ENCODE data around the gene OCLN.
"Not testable (repeated sequence)": the region's sequence is repeated elsewhere in the genome, so short reads cannot be mapped to it uniquely, and the experiment has no call there.

Gene OCLN

DNA sequence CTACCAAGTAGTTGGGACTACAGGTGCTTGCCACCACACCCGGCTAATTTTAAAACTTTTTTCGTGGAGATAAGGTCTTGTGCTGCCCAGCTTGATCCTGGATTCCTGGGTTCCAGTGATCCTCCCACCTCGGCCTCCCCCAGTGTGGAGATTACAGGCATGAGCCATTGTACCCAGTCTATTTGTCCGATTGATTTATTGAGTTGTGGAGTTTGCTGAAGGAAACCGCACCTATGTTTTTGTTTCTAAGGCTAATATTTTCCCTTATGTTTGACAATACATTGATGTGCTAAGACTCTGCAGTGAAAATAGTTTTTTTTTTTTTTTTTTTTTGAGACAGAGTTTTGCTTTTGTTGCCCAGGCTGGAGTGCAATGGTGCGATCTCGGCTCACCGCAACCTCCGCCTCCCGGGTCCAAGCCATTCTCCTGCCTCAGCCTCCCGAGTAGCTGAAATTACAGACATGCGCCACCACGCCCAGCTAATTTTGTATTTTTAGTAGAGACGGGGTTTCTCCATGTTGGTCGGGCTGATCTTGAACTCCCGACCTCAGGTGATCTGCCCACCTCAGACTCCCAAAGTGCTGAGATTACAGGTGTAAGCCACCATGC, 20.0 kb upstream of the OCLN start:
- not testable (repeated sequence) for H3K36me3 Mint-ChIP-seq; H3K9me3 Mint-ChIP-seq; H3K4me3 Mint-ChIP-seq; ATAC-seq; H3K4me1 Mint-ChIP-seq; H3K27ac Mint-ChIP-seq; DNase-seq (ENCODE audit: low spot score in 2 of 2)

DNA sequence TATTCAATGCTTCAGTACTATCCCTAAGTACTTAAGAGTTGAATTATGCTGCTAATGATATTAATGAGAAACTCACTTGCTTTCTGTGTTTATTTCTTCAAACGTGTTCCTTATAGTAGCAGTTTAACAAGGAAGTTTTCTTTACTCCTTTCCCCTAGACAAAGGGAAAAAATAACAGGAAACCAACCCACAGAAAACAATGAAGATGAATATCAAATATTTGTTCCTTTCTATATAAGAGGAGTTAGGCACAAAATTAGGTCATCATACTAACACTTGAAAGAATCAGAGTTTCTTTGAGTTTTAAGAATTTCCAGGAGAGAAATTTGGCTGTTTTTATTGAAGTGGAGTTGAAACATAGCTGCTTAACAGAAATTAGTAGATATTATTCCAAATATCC, 15.4 kb upstream of the OCLN start:
- Mint-ChIP-seq H3K4me1 (no peaks in the 10 kb centered on the region), H3K4me3 (no peak overlapping the region), H3K9me3 (no peaks in the 10 kb centered on the region), H3K27ac (no peak overlapping the region), H3K36me3 (no peaks in the 10 kb centered on the region)
- DNase-seq (ENCODE audit: low spot score in 2 of 2) = no peak
- ATAC-seq = no peak

DNA sequence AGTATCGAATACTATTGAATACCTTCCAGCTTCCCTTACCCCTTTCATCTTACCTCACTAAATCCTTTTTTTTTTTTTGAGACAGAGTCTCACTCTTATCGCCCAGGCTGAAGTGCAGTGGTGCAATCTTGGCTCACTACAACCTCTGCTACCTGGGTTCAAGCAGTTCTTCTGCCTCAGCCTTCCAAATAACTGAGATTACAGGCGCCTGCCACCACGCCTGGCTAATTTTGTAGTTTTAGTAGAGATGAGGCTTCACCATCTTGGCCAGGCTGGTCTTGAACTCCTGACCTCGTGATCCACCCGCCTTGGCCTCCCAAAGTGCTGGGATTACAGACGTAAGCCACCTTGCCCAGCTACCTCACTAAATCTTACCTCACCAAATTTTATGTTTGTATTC, 14.3 kb upstream of the OCLN start:
- H3K27ac Mint-ChIP-seq; DNase-seq (ENCODE audit: low spot score in 2 of 2); H3K4me3 Mint-ChIP-seq; H3K36me3 Mint-ChIP-seq; H3K4me1 Mint-ChIP-seq; ATAC-seq; H3K9me3 Mint-ChIP-seq: not testable (repeated sequence)

DNA sequence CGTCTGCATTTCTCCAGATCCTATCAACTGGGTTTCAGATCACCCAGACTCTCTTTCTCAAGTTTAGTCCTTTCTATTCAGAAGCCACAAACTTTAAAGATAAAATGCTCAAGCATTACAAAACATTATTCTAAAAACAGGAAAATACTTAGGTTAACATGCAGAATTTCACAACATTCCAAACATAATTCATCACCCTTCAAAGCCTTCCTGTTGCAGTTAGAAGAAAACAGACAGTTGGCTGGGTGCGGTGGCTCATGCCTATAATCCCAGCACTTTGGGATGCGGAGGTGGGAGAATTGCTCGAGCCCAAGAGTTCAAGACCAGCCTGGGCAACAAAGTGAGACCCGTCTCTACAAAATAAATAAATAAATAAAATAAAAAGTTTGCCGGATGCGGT, 7.7 kb upstream of the OCLN start:
- ATAC-seq (no peak), DNase-seq (ENCODE audit: low spot score in 2 of 2) (no peak)
- no peak overlapping the region for H3K27ac Mint-ChIP-seq

GRCh38 chr5:69485471-69485870, 7.1 kb upstream of the OCLN start:
- no peak for DNase-seq (ENCODE audit: low spot score in 2 of 2)
- H3K36me3 Mint-ChIP-seq = no peaks in the 10 kb centered on the region
- no peak overlapping the region for H3K4me3 Mint-ChIP-seq
- no peaks in the 10 kb centered on the region for H3K9me3 Mint-ChIP-seq
- no peaks in the 10 kb centered on the region for H3K4me1 Mint-ChIP-seq
- no peak overlapping the region for H3K27ac Mint-ChIP-seq
- ATAC-seq = no peak

More for the DNA sequence above, 7.7 kb upstream of the OCLN start:
- Mint-ChIP-seq H3K36me3 (no peaks in the 10 kb centered on the region), H3K4me3 (no peak overlapping the region), H3K9me3 (no peaks in the 10 kb centered on the region), H3K4me1 (no peaks in the 10 kb centered on the region)

DNA sequence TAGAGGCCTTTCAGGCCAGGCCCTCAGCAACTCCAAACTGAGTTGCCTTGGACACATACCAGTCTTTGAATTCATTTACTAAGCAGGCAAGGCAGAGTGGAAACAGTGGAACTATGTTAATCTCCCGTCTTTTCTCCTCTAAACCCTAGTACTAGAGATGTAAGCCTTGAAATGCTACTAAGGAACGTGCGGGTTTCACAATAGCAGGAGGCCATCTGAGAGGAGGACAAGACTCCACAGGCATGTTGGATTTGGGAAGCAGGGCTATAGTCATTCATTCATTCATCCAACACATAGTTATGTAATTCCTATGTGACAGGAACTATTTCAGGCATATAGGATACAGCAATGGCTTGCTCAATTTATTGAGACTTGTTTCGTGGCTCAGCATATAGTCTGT, 3.3 kb upstream of the OCLN start:
- DNase-seq (ENCODE audit: low spot score in 2 of 2) (no peak), ATAC-seq (no peak)
- H3K4me1 Mint-ChIP-seq = peaks cover 13% of the 10 kb centered on the region
- H3K4me3 Mint-ChIP-seq = no peak overlapping the region
- H3K36me3 Mint-ChIP-seq = no peaks in the 10 kb centered on the region
- H3K27ac Mint-ChIP-seq = no peak overlapping the region
- no peaks in the 10 kb centered on the region for H3K9me3 Mint-ChIP-seq

DNA sequence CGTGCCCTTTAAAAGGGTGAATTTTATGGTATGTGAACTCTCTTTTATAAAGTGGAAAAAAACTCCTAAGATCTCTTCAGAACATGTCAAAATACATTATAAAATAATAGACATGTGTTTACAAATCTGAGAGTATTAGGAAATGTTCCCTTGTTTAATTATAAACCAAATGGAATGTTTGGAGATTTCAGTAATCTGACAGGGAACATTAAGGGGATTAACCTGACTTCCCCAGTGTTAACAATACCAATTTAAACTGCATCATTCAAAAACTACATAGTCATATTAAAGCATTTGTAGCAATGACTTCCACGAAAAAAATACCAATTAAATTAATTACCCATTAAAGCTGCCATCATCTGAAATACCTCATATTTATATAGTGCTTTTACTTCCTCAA, 1.6 kb upstream of the OCLN start:
- no peaks in the 10 kb centered on the region for H3K36me3 Mint-ChIP-seq
- no peak overlapping the region for H3K4me3 Mint-ChIP-seq
- ATAC-seq = no peak
- H3K27ac Mint-ChIP-seq = no peak overlapping the region
- DNase-seq (ENCODE audit: low spot score in 2 of 2) = no peak
- no peaks in the 10 kb centered on the region for H3K9me3 Mint-ChIP-seq
- H3K4me1 Mint-ChIP-seq = peaks cover 13% of the 10 kb centered on the region

DNA sequence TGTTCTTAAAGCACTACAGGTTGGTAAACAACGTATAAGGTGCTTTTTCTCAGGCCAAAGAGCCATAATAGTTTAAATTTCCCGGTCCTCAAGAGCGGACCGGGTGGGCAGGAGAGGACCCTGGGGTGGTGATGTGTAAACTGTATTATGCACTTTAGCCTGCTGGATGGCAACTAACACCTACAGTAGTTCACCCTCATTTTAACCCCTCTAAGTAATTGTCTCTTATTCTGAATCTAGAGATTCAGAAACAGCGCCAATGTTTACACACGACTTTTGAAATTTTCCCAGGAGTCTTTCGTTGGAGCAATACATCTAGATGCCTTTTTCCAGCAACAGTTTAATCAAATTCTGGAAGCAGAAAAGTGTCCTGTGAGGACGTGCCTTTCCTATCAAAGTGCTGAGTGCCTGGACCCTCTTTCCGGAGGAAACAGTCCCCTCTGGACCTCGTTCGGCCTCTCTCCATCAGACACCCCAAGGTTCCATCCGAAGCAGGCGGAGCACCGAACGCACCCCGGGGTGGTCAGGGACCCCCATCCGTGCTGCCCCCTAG, 676 bp upstream of the OCLN start:
- no peak overlapping the region for H3K27ac Mint-ChIP-seq
- DNase-seq (ENCODE audit: low spot score in 2 of 2) (no peak), ATAC-seq (no peak)
- H3K4me3 Mint-ChIP-seq = peak overlapping the region; percentile 69
- peaks cover 13% of the 10 kb centered on the region for H3K4me1 Mint-ChIP-seq
- no peaks in the 10 kb centered on the region for H3K36me3 Mint-ChIP-seq
- no peaks in the 10 kb centered on the region for H3K9me3 Mint-ChIP-seq

DNA sequence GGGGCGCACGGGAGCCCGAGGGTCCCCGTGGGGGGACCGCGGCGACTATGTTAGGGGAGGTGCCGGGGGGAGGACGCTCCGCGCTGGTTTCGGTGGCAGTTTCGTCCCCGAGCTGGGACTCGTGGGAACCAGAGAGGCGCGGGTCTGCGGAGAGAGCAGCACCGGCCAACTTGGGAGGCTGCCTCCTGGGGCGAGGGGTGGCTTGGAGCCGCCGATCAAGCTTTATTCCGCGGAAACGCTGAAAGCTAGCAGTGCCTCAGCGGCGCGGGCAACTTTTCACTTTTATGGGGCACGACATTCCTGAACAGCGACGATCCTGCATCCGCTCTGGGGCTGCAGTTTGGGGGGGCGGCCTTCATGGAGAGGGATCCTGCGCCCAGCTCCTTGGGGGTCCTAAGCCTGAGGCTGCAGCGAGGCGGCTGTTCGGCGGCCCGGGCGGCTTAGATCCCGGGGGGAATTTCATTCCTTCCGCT, 369 bp downstream of the OCLN start:
- no peaks in the 10 kb centered on the region for H3K9me3 Mint-ChIP-seq
- no peaks in the 10 kb centered on the region for H3K36me3 Mint-ChIP-seq
- H3K4me1 Mint-ChIP-seq = peaks cover 13% of the 10 kb centered on the region
- peak overlapping the region; percentile 69 for H3K4me3 Mint-ChIP-seq
- DNase-seq (ENCODE audit: low spot score in 2 of 2) (peak in 1 of 2 donors; percentile 4), ATAC-seq (peak; percentile 45)
- H3K27ac Mint-ChIP-seq = no peak overlapping the region

- no peak overlapping the region for H3K27ac Mint-ChIP-seq
- H3K4me3 Mint-ChIP-seq = peak overlapping the region; percentile 69
- DNase-seq (ENCODE audit: low spot score in 2 of 2) = peak; percentile 3 to 55
- H3K4me1 Mint-ChIP-seq = peaks cover 13% of the 10 kb centered on the region
- H3K9me3 Mint-ChIP-seq = no peaks in the 10 kb centered on the region
- peak; percentile 53 for ATAC-seq
- H3K36me3 Mint-ChIP-seq = no peaks in the 10 kb centered on the region
Measured at GRCh38 chr5:69493396-69494133, 975 bp downstream of the OCLN start.

GRCh38 chr5:69494452-69494851, 1.9 kb downstream of the OCLN start:
- Mint-ChIP-seq H3K4me3 (peak overlapping the region; percentile 69), H3K36me3 (no peaks in the 10 kb centered on the region)
- no peak for ATAC-seq

DNA sequence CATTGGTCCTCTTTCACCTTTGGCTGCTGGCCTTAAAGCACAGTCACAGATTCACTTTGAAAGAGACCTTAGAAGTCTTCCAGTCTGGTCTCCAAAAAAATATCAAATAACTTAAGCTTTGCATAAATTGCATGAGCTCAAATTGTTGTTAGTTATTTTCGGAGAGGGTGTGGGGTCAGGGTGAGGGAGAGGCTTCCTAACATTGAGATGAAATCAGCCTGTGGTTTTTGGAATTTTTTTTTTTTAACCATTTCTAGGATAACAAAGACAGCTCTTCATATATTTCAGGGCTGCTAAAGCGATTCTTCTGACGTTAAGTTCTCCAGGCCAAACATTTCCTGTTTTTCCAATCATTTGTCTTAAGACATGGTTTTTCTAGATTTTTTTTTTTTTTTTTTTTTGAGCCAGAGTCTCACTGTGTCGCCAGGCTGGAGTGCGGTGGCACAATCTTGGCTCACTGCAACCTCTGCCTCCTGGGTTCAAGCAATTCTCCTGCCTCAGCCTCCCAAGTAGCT, 4.5 kb downstream of the OCLN start:
- H3K36me3 Mint-ChIP-seq = no peaks in the 10 kb centered on the region
- H3K4me1 Mint-ChIP-seq = peaks cover 11% of the 10 kb centered on the region
- no peak overlapping the region for H3K27ac Mint-ChIP-seq
- no peaks in the 10 kb centered on the region for H3K9me3 Mint-ChIP-seq
- ATAC-seq = no peak
- no peak for DNase-seq (ENCODE audit: low spot score in 2 of 2)
- no peak overlapping the region for H3K4me3 Mint-ChIP-seq

More at GRCh38 chr5:69494452-69494851, 1.9 kb downstream of the OCLN start:
- no peaks in the 10 kb centered on the region for H3K9me3 Mint-ChIP-seq
- peaks cover 13% of the 10 kb centered on the region for H3K4me1 Mint-ChIP-seq
- no peak for DNase-seq (ENCODE audit: low spot score in 2 of 2)
- H3K27ac Mint-ChIP-seq = no peak overlapping the region

GRCh38 chr5:69498384-69498783, 5.8 kb downstream of the OCLN start:
- ATAC-seq = no peak
- Mint-ChIP-seq H3K9me3 (no peaks in the 10 kb centered on the region), H3K36me3 (no peaks in the 10 kb centered on the region), H3K4me3 (no peak overlapping the region), H3K4me1 (no peaks in the 10 kb centered on the region), H3K27ac (no peak overlapping the region)
- no peak for DNase-seq (ENCODE audit: low spot score in 2 of 2)

- ATAC-seq = no peak
- DNase-seq (ENCODE audit: low spot score in 2 of 2) = no peak
- Mint-ChIP-seq H3K4me1 (no peaks in the 10 kb centered on the region), H3K9me3 (no peaks in the 10 kb centered on the region), H3K27ac (no peak overlapping the region), H3K4me3 (no peak overlapping the region), H3K36me3 (no peaks in the 10 kb centered on the region)
Measured at GRCh38 chr5:69502367-69502766, 9.8 kb downstream of the OCLN start.

- H3K27ac Mint-ChIP-seq = no peak overlapping the region
- DNase-seq (ENCODE audit: low spot score in 2 of 2) (no peak), ATAC-seq (no peak)
- H3K9me3 Mint-ChIP-seq = no peaks in the 10 kb centered on the region
- no peak overlapping the region for H3K4me3 Mint-ChIP-seq
- no peaks in the 10 kb centered on the region for H3K36me3 Mint-ChIP-seq
- H3K4me1 Mint-ChIP-seq = no peaks in the 10 kb centered on the region
Measured at GRCh38 chr5:69502767-69503488, 10.3 kb downstream of the OCLN start.
